Measurements from ENCODE around the gene PSMB9. TPM values are rescaled to one million over a fixed set of nuclear protein-coding genes. Genes with fewer than 3 reads are reported as not detected.

PSMB9 gene
- total RNA-seq, 3 donors from 2014 or later: 37.4 to 108 (median 39.0) TPM

- TF ChIP-seq CTCF (IDR thresholded peaks at IDR 0.05): no peak
- intact Hi-C loops (cut with DNase I, micrococcal nuclease): loop anchor here in 1 of 2 donors (5.0 kb wide), 1 partner anchor 38 kb away; no protein-coding TSS in a partner anchor
- ATAC-seq (no peak), DNase-seq (no peak)
- H3K4me1 ChIP-seq (ENCODE audit: low read depth): no peaks in the 10 kb centered on the region
- H3K36me3 ChIP-seq (ENCODE audit: low read depth): no peaks in the 10 kb centered on the region
- no peaks in the 10 kb centered on the region for H3K9me3 ChIP-seq
- no peak overlapping the region for H3K4me3 ChIP-seq
These were observed 24.5 kb upstream of the PSMB9 start for GRCh38 chr6:32829495-32829894.

DNA sequence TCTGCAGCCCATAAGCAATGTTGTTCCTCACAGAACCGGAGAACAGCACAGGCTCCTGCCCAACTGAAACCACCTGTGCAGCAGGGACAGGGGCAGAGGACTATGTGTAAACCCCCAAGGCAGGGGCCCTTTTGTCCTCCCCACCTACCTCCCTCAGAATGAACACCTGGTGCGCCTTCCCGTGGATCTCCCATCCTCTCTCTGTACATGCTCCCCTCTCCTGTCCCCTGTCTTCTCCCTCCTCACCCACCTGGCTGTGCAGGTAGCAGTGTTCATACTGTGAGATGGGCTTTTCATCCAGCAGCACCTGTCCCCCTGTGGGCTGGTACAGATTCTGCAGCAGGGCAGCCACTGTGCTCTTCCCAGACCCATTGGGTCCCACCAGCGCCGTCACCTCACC is 24.0 kb upstream of the PSMB9 start:
- no peak for DNase-seq
- no peaks in the 10 kb centered on the region for H3K4me1 ChIP-seq (ENCODE audit: low read depth)
- no peaks in the 10 kb centered on the region for H3K9me3 ChIP-seq
- intact Hi-C loops (cut with DNase I, micrococcal nuclease): no loop called here
- H3K36me3 ChIP-seq (ENCODE audit: low read depth): no peaks in the 10 kb centered on the region
- no peak for TF ChIP-seq CTCF (IDR thresholded peaks at IDR 0.05)
- no peak overlapping the region for H3K4me3 ChIP-seq
- ATAC-seq: no peak

- DNase-seq (no peak), ATAC-seq (no peak)
- no peak overlapping the region for H3K4me3 ChIP-seq
- TF ChIP-seq CTCF (IDR thresholded peaks at IDR 0.05): no peak
- no peaks in the 10 kb centered on the region for H3K36me3 ChIP-seq (ENCODE audit: low read depth)
- no peaks in the 10 kb centered on the region for H3K9me3 ChIP-seq
- intact Hi-C loops (cut with DNase I, micrococcal nuclease): no loop called here
- no peaks in the 10 kb centered on the region for H3K4me1 ChIP-seq (ENCODE audit: low read depth)
These were observed 23.1 kb upstream of the PSMB9 start for GRCh38 chr6:32830936-32831335.

GRCh38 chr6:32832535-32832934 is 21.5 kb upstream of the PSMB9 start:
- Histone ChIP-seq H3K36me3 (ENCODE audit: low read depth) (no peaks in the 10 kb centered on the region), H3K4me3 (no peak overlapping the region), H3K4me1 (ENCODE audit: low read depth) (peaks cover 3% of the 10 kb centered on the region), H3K9me3 (no peaks in the 10 kb centered on the region)
- DNase-seq (no peak), ATAC-seq (no peak)
- TF ChIP-seq CTCF (IDR thresholded peaks at IDR 0.05): no peak
- intact Hi-C loops (cut with DNase I, micrococcal nuclease): no loop called here

DNA sequence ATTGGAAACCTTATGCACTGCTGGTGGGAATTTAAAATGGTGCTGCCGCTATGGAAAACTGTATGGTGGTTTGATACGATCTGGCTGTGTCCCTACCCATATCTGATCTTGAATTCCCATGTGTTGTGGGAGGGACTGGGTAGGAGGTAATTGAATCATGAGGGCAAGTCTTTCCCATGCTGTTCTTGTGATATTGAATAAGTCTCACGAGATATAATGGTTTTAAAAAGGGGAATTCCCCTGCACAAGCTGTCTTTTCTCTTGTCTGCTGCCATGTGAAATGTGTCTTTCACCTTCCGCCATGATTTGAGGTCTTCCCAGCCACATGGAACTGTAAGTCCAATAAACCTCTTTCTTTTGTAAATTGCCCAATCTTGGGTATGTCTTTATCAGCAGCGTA is 20.3 kb upstream of the PSMB9 start:
- Histone ChIP-seq H3K36me3 (ENCODE audit: low read depth) (no peaks in the 10 kb centered on the region), H3K9me3 (no peaks in the 10 kb centered on the region), H3K4me1 (ENCODE audit: low read depth) (peaks cover 9% of the 10 kb centered on the region), H3K4me3 (no peak overlapping the region)
- no peak for TF ChIP-seq CTCF (IDR thresholded peaks at IDR 0.05)
- intact Hi-C loops (cut with DNase I, micrococcal nuclease): no loop called here
- no peak for DNase-seq
- ATAC-seq: no peak

Data from mucosa of descending colon (tissue), 3 donors.